Mesendoderm (in vitro differentiated cells): ENCODE measurements around the gene TANGO6.

Experiments used
- DNase-seq: peaks from one replicate; pipeline ENCODE4 v3.0.0; 2013
- H2AK5ac ChIP-seq: 2 replicates; pipeline ENCODE4 v1.6.1; 2013; ENCODE audit warnings: low read length, inconsistent platforms
- H2BK120ac ChIP-seq: 2 replicates; pipeline ENCODE4 v1.6.1; 2013; ENCODE audit warnings: low read depth, mild to moderate bottlenecking, low read length, moderate library complexity, mixed read lengths
- H2BK15ac ChIP-seq: replicated peaks from 2 replicates; pipeline ENCODE4 v1.6.1; 2013; ENCODE audit warnings: low read depth, mild to moderate bottlenecking, moderate library complexity
- H2BK5ac ChIP-seq: 2 replicates; pipeline ENCODE4 v1.6.1; 2013; ENCODE audit warnings: low read length, inconsistent platforms
- H3K18ac ChIP-seq: 2 replicates; pipeline ENCODE4 v1.6.1; 2013; ENCODE audit warnings: mild to moderate bottlenecking, low read length, mixed read lengths
- H3K23ac ChIP-seq: one replicate; pipeline ENCODE4 v1.6.1; 2013; ENCODE audit warnings: low read length
- H3K27ac ChIP-seq: 2 replicates; pipeline ENCODE4 v1.5.1; 2013; ENCODE audit warnings: low read depth, mild to moderate bottlenecking, inconsistent platforms, low read length, moderate library complexity
- H3K27me3 ChIP-seq: 2 replicates; pipeline ENCODE4 v1.6.1; 2013; ENCODE audit warnings: low read length, control low read depth, mild to moderate bottlenecking, inconsistent platforms; ENCODE audit not compliant: insufficient read depth, poor library complexity
- H3K36me3 ChIP-seq: 2 replicates; pipeline ENCODE4 v1.6.1; 2013; ENCODE audit warnings: low read length, inconsistent platforms; ENCODE audit not compliant: control insufficient read depth, insufficient read depth
- H3K4ac ChIP-seq: one replicate; pipeline ENCODE4 v1.6.1; 2013; ENCODE audit warnings: low read depth, mild to moderate bottlenecking, low read length, moderate library complexity
- H3K4me1 ChIP-seq: 2 replicates; pipeline ENCODE4 v1.6.1; 2013; ENCODE audit warnings: low read depth, low read length, inconsistent platforms; ENCODE audit not compliant: control insufficient read depth
- H3K4me2 ChIP-seq: 2 replicates; pipeline ENCODE4 v1.6.1; 2013; ENCODE audit warnings: low read length
- H3K4me3 ChIP-seq: 2 replicates; pipeline ENCODE4 v1.5.1; 2013; ENCODE audit warnings: mild to moderate bottlenecking, low read length
- H3K56ac ChIP-seq: one replicate; pipeline ENCODE4 v1.6.1; 2013; ENCODE audit warnings: low read length
- H3K79me1 ChIP-seq: 2 replicates; pipeline ENCODE4 v1.6.1; 2013; ENCODE audit warnings: low read length, inconsistent platforms
- H3K79me2 ChIP-seq: 2 replicates; pipeline ENCODE4 v1.6.1; 2013; ENCODE audit warnings: mild to moderate bottlenecking, low read length; ENCODE audit not compliant: control insufficient read depth, insufficient read depth
- H3K9ac ChIP-seq: 2 replicates; pipeline ENCODE4 v1.6.1; 2013; ENCODE audit warnings: low read length, inconsistent platforms
- H4K5ac ChIP-seq: one replicate; pipeline ENCODE4 v1.6.1; 2013; ENCODE audit warnings: low read length
- H4K8ac ChIP-seq: one replicate; pipeline ENCODE4 v1.6.1; 2013; ENCODE audit warnings: low read depth, mild to moderate bottlenecking, control low read depth, low read length, moderate library complexity
- WGBS: extraction: QIAGEN DNeasy Blood & Tissue Kit; methylation state at CpG from one replicate; pipeline ENCODE4 v1.1.7; 2013; ENCODE audit warnings: low lambda C conversion rate, missing lambda C conversion rate; ENCODE audit not compliant: insufficient coverage; ENCODE audit errors: extremely low coverage; 5-methylcytosine and 5-hydroxymethylcytosine counted together

The TANGO6 gene

GRCh38 chr16:68934402-68934801 lies 91.1 kb downstream of the TANGO6 start:
- Histone ChIP-seq H4K8ac (no peak overlapping the region), H2AK5ac (no peak overlapping the region), H2BK120ac (no peak overlapping the region), H3K4me3 (no peak overlapping the region), H3K27me3 (no peaks in the 10 kb centered on the region), H3K56ac (no peak overlapping the region), H3K4ac (no peak overlapping the region), H4K5ac (no peak overlapping the region), H3K79me2 (no peaks in the 10 kb centered on the region), H3K18ac (no peak overlapping the region), H3K79me1 (no peaks in the 10 kb centered on the region), H3K27ac (no peak overlapping the region), H3K4me1 (no peaks in the 10 kb centered on the region), H3K4me2 (no peak overlapping the region), H2BK15ac (no peak overlapping the region), H3K23ac (no peak overlapping the region), H2BK5ac (no peak overlapping the region), H3K9ac (no peak overlapping the region), H3K36me3 (no peaks in the 10 kb centered on the region)
- WGBS: no CpG with 5 or more reads among the region's 3 CpGs
- DNase-seq: no peak

- Histone ChIP-seq H4K8ac (no peak overlapping the region), H2BK5ac (no peak overlapping the region), H3K27ac (no peak overlapping the region)
These were observed 91.7 kb downstream of the TANGO6 start for GRCh38 chr16:68935008-68935407.

GRCh38 chr16:68936736-68937631 lies 93.7 kb downstream of the TANGO6 start:
- Histone ChIP-seq H3K79me2 (no peaks in the 10 kb centered on the region), H3K18ac (peak overlapping the region; percentile 28), H3K27ac (no peak overlapping the region), H3K36me3 (no peaks in the 10 kb centered on the region), H2BK5ac (no peak overlapping the region), H3K4me2 (no peak overlapping the region), H2BK15ac (no peak overlapping the region), H2AK5ac (no peak overlapping the region), H3K9ac (no peak overlapping the region), H4K8ac (no peak overlapping the region), H4K5ac (no peak overlapping the region), H3K79me1 (no peaks in the 10 kb centered on the region), H3K4me1 (no peaks in the 10 kb centered on the region), H3K4me3 (no peak overlapping the region), H3K56ac (no peak overlapping the region), H3K4ac (no peak overlapping the region), H3K23ac (no peak overlapping the region), H3K27me3 (no peaks in the 10 kb centered on the region), H2BK120ac (no peak overlapping the region)
- WGBS: no CpG with 5 or more reads among the region's 2 CpGs
- DNase-seq: no peak

More at GRCh38 chr16:68935008-68935407, 91.7 kb downstream of the TANGO6 start:
- no peaks in the 10 kb centered on the region for H3K27me3 ChIP-seq
- no peaks in the 10 kb centered on the region for H3K4me1 ChIP-seq
- no peak overlapping the region for H2BK120ac ChIP-seq
- no peaks in the 10 kb centered on the region for H3K79me1 ChIP-seq
- H3K4ac ChIP-seq: no peak overlapping the region
- no peak overlapping the region for H3K56ac ChIP-seq
- H3K23ac ChIP-seq: no peak overlapping the region
- no peaks in the 10 kb centered on the region for H3K79me2 ChIP-seq
- H3K9ac ChIP-seq: no peak overlapping the region
- H3K18ac ChIP-seq: no peak overlapping the region
- H2BK15ac ChIP-seq: no peak overlapping the region
- H3K4me3 ChIP-seq: no peak overlapping the region
- H4K5ac ChIP-seq: no peak overlapping the region
- no peaks in the 10 kb centered on the region for H3K36me3 ChIP-seq
- DNase-seq: no peak
- H2AK5ac ChIP-seq: no peak overlapping the region
- H3K4me2 ChIP-seq: no peak overlapping the region

GRCh38 chr16:68939692-68940320 lies 96.5 kb downstream of the TANGO6 start:
- Histone ChIP-seq H3K23ac (no peak overlapping the region), H3K4me3 (no peak overlapping the region), H3K4me1 (no peaks in the 10 kb centered on the region), H3K9ac (no peak overlapping the region), H4K8ac (no peak overlapping the region), H3K27me3 (no peaks in the 10 kb centered on the region), H2BK5ac (no peak overlapping the region), H3K18ac (no peak overlapping the region), H2BK120ac (no peak overlapping the region), H3K79me1 (no peaks in the 10 kb centered on the region), H3K4me2 (no peak overlapping the region), H3K4ac (no peak overlapping the region), H2AK5ac (no peak overlapping the region), H2BK15ac (no peak overlapping the region), H3K56ac (no peak overlapping the region), H3K36me3 (no peaks in the 10 kb centered on the region), H3K27ac (no peak overlapping the region), H3K79me2 (no peaks in the 10 kb centered on the region), H4K5ac (no peak overlapping the region)
- no peak for DNase-seq
- no CpG with 5 or more reads among the region's 3 CpGs for WGBS

- no peak overlapping the region for H3K9ac ChIP-seq
- no peak for DNase-seq
- no peak overlapping the region for H3K56ac ChIP-seq
- H3K27ac ChIP-seq: no peak overlapping the region
- no peak overlapping the region for H3K23ac ChIP-seq
- no peak overlapping the region for H2BK5ac ChIP-seq
- H3K79me2 ChIP-seq: no peaks in the 10 kb centered on the region
- H4K5ac ChIP-seq: no peak overlapping the region
- H2AK5ac ChIP-seq: no peak overlapping the region
- no peaks in the 10 kb centered on the region for H3K4me1 ChIP-seq
- H3K27me3 ChIP-seq: no peaks in the 10 kb centered on the region
- no peak overlapping the region for H3K4me2 ChIP-seq
- no CpG with 5 or more reads among the region's 2 CpGs for WGBS
- H3K79me1 ChIP-seq: no peaks in the 10 kb centered on the region
- no peak overlapping the region for H3K4ac ChIP-seq
- no peak overlapping the region for H2BK15ac ChIP-seq
- H3K4me3 ChIP-seq: no peak overlapping the region
- H2BK120ac ChIP-seq: no peak overlapping the region
- no peak overlapping the region for H4K8ac ChIP-seq
- no peaks in the 10 kb centered on the region for H3K36me3 ChIP-seq
- H3K18ac ChIP-seq: no peak overlapping the region
These were observed 97.5 kb downstream of the TANGO6 start for GRCh38 chr16:68940816-68941215.
